GM18517 (cell line): ENCODE measurements around the gene PARP3.
"Not testable (repeated sequence)": the region's sequence is repeated elsewhere in the genome, so short reads cannot be mapped to it uniquely, and the experiment has no call there.

Experiments
- ATAC-seq: cut with Tn5 transposase; IDR thresholded peaks from one replicate; pipeline ENCODE4 v1.9.1; 2021; ENCODE audit warnings: mild to moderate bottlenecking, moderate library complexity; ENCODE audit not compliant: unreplicated experiment

The PARP3 gene

DNA sequence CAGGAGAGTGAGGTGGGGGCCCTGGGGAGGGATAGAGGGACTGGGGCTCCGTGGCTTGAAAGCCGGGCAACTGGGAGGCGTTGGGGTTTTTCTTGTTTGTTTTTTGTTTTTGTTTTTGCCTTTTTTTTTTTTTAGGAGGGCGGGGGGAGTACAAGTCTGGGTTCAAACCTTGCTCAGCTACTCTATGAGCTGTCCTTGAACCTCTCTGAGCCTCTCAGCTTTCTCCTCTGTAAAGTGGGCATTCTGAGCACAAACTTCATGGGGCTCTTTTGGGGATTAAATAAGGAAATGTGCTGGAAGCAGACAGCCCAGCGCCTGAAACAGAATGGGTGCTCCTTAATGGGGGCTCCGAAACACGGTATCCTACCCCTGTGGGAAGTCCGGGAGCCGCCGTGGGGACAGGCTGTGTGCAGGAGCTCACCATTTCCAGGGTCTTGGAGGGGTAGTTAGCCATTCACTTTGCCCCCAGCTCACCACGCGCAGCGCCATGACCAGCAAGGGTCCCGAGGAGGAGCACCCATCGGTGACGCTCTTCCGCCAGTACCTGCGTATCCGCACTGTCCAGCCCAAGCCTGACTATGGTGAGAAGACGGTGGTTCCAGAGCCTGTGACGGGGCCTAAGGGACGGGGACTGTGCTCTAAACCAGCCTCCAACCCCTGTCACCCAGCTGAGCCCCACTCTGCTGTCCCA is 41.6 kb downstream of the PARP3 start:
- ATAC-seq = no peak

DNA sequence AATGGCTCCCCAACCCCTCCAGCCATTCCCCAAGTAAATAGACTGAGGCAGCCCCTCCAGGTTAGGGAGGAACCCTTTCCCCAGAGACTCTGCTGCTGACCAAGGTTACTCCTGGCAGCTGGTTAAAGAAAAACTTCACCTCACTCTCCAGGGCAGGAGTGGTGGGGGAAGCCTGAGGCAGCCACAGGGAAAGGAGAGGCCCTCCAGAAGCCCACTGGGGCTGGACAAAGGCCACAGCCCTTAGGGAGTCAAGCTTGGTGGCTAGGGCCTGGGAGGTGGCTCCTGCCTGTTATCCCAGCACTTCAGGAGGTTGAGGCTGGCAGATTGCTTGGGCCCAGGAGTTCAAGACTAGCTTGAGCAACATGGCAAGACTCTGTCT is 42.1 kb downstream of the PARP3 start:
- no peak for ATAC-seq

- ATAC-seq = no peak
Observed at GRCh38 chr3:51985063-51985462, 42.9 kb downstream of the PARP3 start.

DNA sequence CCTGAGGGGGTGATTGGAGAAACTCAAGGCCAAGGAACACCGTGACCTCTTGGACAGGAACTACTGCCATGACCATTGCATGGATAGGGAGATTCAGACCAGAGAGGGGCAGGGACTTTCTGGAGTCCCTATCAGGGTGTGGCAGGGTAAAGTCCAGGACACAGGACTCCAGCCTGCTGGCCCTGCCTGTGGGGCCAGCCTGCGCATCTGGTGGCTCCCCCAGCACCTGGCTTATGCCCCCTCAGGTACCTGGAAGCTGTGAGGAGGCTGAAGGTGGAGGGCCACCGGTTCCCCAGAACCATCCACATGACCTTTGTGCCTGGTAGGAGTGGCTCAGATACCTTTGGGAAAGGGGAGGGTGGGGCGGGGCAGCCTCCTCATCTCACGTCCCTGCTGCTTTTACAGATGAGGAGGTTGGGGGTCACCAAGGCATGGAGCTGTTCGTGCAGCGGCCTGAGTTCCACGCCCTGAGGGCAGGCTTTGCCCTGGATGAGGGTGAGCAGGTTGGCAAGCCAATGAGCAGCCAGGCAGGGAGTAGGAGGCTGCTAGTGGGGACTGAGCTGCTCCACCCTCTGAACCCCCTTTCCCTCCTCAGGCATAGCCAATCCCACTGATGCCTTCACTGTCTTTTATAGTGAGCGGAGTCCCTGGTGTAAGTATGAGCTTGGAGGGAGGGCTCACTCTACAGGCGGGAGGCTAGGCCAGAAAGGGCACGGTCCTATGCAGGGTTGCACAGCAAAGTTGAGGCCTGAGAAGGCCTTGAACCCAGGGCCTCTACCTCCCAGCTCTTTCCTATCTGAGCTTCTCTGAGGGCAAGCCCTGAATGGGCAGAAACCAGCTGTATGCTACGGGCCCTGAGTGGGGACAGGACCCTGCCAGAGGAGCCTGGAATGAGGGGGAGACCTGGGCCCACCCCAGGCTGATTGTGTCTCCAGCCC is 44.1 kb downstream of the PARP3 start:
- ATAC-seq = no peak

DNA sequence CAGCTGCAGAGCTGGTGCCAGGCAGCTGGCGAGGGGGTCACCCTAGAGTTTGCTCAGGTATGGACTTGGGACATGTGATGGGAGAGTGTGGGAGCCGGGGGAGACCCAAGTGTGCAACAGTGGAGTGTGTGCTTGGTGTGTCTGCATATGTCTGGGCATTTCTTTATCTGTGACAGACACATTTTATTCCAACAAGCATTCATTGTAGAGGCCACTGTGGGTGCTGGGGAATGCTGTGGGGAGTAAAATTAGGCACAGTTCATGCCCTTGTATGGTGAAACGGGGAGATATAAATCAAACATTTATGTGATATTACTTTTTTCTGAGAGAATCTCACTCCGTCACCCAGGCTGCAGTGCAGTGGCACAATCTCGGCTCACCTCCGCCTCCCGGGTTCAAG is 45.4 kb downstream of the PARP3 start:
- no peak for ATAC-seq

- no peak for ATAC-seq
Observed at GRCh38 chr3:51988286-51989146, 46.4 kb downstream of the PARP3 start.

DNA sequence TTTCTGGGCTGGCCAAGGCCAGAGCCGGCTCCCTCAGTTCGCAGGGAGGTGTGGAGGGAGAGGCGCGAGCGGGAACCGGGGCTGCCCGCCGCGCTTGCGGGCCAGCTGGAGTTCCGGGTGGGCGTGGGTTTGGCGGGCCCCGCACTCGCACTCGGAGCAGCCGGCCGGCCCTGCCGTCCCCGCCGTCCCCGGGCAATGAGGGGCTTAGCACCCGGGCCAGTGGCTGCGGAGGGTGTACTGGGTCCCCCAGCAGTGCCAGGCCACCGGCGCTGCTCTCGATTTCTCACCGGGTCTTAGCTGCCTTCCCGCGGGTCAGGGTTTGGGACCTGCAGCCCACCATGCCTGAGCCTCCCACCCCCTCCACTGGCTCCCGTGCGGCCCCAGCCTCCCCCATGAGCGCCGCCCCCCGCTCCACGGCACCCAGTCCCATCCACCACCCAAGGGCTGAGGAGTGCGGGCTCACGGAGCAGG is 48.4 kb downstream of the PARP3 start:
- not testable (repeated sequence) for ATAC-seq

DNA sequence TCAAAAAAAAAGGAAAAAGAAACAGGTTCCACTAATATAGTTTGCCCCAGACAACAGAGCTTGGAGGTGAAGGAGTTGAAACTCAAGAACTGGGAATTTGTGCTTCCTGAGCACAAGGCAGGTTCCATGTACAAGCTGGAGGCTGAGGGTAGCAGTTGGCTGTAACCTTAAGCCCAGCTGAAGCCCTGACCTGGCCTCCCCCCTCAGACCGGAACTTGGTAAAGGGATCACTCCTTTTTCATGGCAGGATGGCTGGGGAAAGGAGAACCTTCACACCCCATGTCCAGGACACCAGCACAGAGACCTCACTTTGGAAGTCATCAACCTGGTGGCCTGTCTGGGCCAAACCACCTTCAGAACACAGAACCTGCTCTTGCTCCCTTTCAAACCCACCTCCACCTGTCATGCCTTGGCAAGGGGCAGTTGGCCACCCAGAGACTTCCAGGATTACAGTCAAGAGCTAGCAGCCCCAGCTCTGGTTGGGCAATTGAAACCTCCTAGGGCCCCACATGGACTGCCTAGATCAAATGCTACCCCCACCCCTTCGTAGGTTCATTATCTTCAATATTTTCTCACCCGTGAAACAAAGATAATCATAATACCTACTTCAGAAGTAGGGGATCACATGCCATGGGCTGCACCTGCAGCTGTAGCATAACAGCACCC is 50.0 kb downstream of the PARP3 start:
- no peak for ATAC-seq

GRCh38 chr3:51993657-51994056 is 51.5 kb downstream of the PARP3 start:
- ATAC-seq = not testable (repeated sequence)

- no peak for ATAC-seq
Observed at GRCh38 chr3:51994530-51994929, 52.4 kb downstream of the PARP3 start.

DNA sequence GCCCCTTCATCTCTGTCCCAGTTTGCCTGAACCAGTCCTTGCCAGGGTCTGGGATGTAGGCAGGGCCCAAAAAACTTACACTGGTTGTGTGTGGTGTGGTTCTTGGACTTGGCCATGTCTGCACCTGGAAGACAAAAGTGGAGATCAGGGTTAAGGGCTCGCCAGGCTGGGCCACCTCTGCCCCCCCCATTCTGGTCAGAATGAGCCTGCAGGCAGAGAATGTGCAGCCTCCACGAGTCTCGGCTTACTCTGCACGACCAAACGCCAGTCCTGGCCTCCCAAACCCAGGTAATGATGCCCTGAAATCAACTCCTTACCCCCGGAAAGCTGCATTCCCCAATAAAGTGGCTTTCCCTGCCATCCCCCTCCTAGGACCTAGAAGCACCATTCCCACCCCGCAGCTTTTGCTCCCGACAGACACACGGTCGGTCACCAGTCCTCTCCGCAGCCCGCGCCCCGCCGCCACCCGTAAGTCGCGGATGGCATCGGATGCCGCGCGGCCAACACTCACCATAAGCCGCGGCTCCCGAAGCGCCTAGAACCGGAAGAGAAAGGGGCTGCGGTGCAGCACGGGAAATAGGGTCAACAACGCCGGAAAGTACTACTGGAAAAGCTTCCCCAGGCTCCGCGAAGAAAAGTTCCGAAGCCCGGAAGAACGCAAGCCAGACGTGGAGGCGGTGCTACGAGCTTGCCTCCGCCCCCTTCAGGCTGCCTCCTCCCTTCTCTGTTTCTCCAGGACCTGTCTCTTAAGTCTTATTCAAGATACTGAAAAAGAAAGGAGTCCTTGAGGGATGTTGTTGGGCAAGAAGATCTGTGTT is 53.4 kb downstream of the PARP3 start, which contains the start of gene RPL29:
RPL29 (minus strand) TSS at position 550 of the 818 bp plus-strand sequence; CDS start at position 116, 434 bp downstream.
- ATAC-seq = peak; percentile 84

DNA sequence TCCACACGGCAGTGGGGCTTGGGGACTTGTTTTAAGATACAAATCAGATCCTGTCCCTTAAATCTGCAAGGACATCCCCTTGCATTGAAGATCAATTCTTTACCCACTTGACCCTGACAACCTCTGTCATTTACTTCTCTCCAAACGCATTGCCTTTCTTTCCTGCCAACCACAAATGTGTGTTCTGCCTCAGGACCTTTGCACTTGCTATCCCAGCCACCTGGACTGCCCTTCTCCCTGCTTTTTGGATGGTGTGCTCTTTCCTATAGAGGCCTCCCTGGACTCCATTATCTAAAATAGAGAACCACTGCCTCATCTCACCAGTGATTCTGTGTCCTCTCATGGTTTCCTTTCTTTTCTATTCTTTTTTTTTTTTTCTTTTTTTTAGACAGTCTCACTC is 55.0 kb downstream of the PARP3 start:
- ATAC-seq = no peak

DNA sequence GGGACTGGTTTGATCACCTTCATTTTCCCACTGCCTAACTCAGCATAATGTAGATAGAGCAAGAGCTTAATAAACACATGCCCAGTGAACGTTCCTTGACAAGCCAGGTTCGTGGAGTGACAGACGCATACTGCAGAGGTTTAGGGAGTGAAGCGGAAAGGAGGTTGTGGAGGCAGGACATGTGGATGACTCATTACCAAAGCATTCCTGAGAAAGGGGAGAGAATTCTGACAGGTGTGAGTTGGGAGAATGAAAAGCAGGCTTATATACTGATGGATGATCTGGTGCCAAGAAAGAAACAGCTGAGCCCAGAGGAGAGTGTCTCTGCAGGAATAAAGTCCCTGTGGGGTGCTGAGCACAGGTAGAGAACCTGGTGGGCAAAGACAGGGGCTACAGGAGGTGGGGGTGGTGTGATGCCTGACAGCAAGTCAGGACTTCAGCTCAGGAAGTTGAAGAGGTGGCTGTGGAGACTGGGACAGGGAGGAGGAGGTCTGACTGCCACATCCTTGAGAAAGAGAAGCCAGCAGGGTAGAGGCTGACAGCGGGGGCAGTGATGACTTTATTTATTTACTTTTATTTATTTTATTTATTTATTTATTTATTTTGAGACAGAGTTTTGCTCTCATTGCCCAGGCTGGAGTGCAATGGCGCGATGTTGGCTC is 55.9 kb downstream of the PARP3 start:
- ATAC-seq = no peak
